Measurements from ENCODE around the gene HOXA7. TPM values are rescaled to one million over a fixed set of nuclear protein-coding genes. Genes with fewer than 3 reads are reported as not detected.

Gene HOXA7
- total RNA-seq (2021; fragmentation: NEBNext Ultra II Directional; extraction: Animal tissue kit (Norgen Biotek cat#: 25700)) (not detected in 2 replicates), polyA plus RNA-seq (2011; rRNA removed) (0.03 TPM in 1 of 2 replicates, not detected in the other), polyA minus RNA-seq (2011; rRNA and poly(A)+ RNA removed) (not detected in 2 replicates)
- not detected for polyA plus RNA-seq (2011; cell fraction: cytosol; rRNA removed)
- polyA plus RNA-seq (2011; cell fraction: nucleus; rRNA removed): not detected
- not detected in 4 replicates for polyA plus RNA-seq (2012, experiment 1 of 2)
- not detected for polyA plus RNA-seq (2012, experiment 2 of 2)
- 0.02 TPM for polyA plus RNA-seq (2013, experiment 1 of 2)
- polyA plus RNA-seq (2013, experiment 2 of 2): 0.02 TPM
- polyA minus RNA-seq (2011; cell fraction: cytosol; rRNA and poly(A)+ RNA removed): not detected
- not detected for polyA minus RNA-seq (2011; cell fraction: nucleus; rRNA and poly(A)+ RNA removed)
- long read RNA-seq, experiment 1: 0 reads
- long read RNA-seq, experiment 2: 0 reads

- Histone ChIP-seq H3K18ac (ENCODE audit: extremely low read depth, low read length) (no peak within 1 kb of the TSS), H3K4me3 (ENCODE audit: extremely low read depth in 1 of 4, insufficient read depth in 2 of 4, low read depth in 3 of 4, low read length in 4 of 4) (peak within 1 kb of the TSS; percentile 11 to 54 (median 26); a peak in 5 of 8 replicates), H3K27ac (ENCODE audit: low read depth, low read length) (no peak within 1 kb of the TSS), H2BK15ac (ENCODE audit: low read length) (no peak within 1 kb of the TSS), H3K4ac (replicated peaks; ENCODE audit: insufficient read length, low read depth, low read length) (no peak within 1 kb of the TSS), H3K23me2 (ENCODE audit: low read depth, low read length) (peaks cover 2% of the 10 kb centered on the region; the same call in 1 of the 2 replicates), H3K4me1 (replicated peaks in 1 of 4; ENCODE audit: control insufficient read depth in 3 of 4, insufficient read depth in 4 of 4, low read length in 3 of 4) (peaks cover 0 to 2% (median 0%) of the 10 kb centered on the region in 4 experiments; a peak in 3 of 7 replicates), H4K8ac (ENCODE audit: extremely low read depth, insufficient read depth, low read length) (0 out of 2 replicates have a peak within 1 kb of the TSS, but pooled peaks have one; percentile 45), H2BK120ac (replicated peaks; ENCODE audit: low read depth, low read length) (no peak within 1 kb of the TSS), H4K20me1 (replicated peaks in 1 of 2; ENCODE audit: control insufficient read depth in 1 of 2, insufficient read depth in 2 of 2, low read length in 2 of 2) (peaks cover 24 to 48% of the 10 kb centered on the region in 2 experiments), H3K4me2 (ENCODE audit: insufficient read depth in 1 of 2, low read depth in 2 of 2, low read length in 2 of 2) (peak within 1 kb of the TSS; percentile 40 to 59), H3K9me3 (ENCODE audit: insufficient read depth in 2 of 2, low read depth in 1 of 2, low read length in 1 of 2) (peaks cover 0 to 10% of the 10 kb centered on the region in 2 experiments; a peak in 1 of 4 replicates), H3K27me3 (replicated peaks in 1 of 4; ENCODE audit: control insufficient read depth in 3 of 4, extremely low read depth in 1 of 4, insufficient read depth in 3 of 4, low read length in 3 of 4) (peaks cover 98 to 100% (median 100%) of the 10 kb centered on the region in 4 experiments), H3K14ac (ENCODE audit: insufficient read length) (no peak within 1 kb of the TSS), H3K79me2 (ENCODE audit: control insufficient read depth in 1 of 2, insufficient read depth in 2 of 2, low read length in 2 of 2) (no peaks in the 10 kb centered on the region), H2AFZ (ENCODE audit: low read length) (no peak within 1 kb of the TSS), H2BK5ac (ENCODE audit: low read depth, low read length) (no peak within 1 kb of the TSS), H2BK20ac (ENCODE audit: low read length) (no peak within 1 kb of the TSS), H3K36me3 (ENCODE audit: control insufficient read depth in 2 of 4, insufficient read depth in 4 of 4, low read length in 3 of 4) (peaks cover 0 to 24% (median 0%) of the 10 kb centered on the region in 4 experiments; a peak in 1 of 8 replicates), H2AK5ac (ENCODE audit: low read depth, low read length) (peak within 1 kb of the TSS; percentile 60; the same call in 1 of the 2 replicates), H2BK12ac (ENCODE audit: low read depth, low read length) (no peak within 1 kb of the TSS), H3K79me1 (ENCODE audit: low read depth, low read length) (no peaks in the 10 kb centered on the region), H3K9ac (replicated peaks in 1 of 4; ENCODE audit: extremely low read depth in 1 of 4, low read depth in 3 of 4, low read length in 3 of 4) (no peak within 1 kb of the TSS), H3K23ac (ENCODE audit: insufficient read length) (no peak within 1 kb of the TSS), H3K56ac (replicated peaks; ENCODE audit: insufficient read length, low read depth, low read length) (no peak within 1 kb of the TSS), H4K5ac (ENCODE audit: insufficient read length, low read depth, low read length) (no peak within 1 kb of the TSS), H4K91ac (replicated peaks; ENCODE audit: insufficient read length, low read length) (no peak within 1 kb of the TSS)
- CTCF ChIA-PET (ENCODE audit: partially characterized antibody): interaction anchor here (0.7 to 2.0 kb wide), 11 partner anchors 8 to 53 kb away, joined by 3 to 16 read pairs (median 5); partner anchors contain the start of gene HOXA5
- FAIRE-seq (no peak), DNase-seq (ENCODE audit: low read depth in 1 of 2, low spot score in 2 of 2) (peak in 1 of 2 experiments; percentile 66)
- WGBS, 2 experiments (ENCODE audit: extremely low coverage in 1 of 2, insufficient coverage in 1 of 2, insufficient read length in 1 of 2, insufficient replicate concordance in 2 of 2, low coverage in 1 of 2, low lambda C conversion rate in 2 of 2, missing lambda C conversion rate in 1 of 2): 10% methylated on average over 23 of the region's 33 CpGs; no CpG with 5 or more reads in 1 of the 2 experiments
- TF ChIP-seq USF2 (IDR thresholded peaks at IDR 0.05; ENCODE audit: low read length): peak; percentile 99
- peak; percentile 99 for TF ChIP-seq ATF3 (IDR thresholded peaks at IDR 0.05; ENCODE audit: insufficient read depth, low read depth, low read length)
- TF ChIP-seq KDM4A (IDR thresholded peaks at IDR 0.05; ENCODE audit: low read depth, low read length, severe bottlenecking): peak; percentile 85
- TF ChIP-seq MAX (IDR thresholded peaks at IDR 0.05): peak; percentile 64
- TF ChIP-seq EGR1 (IDR thresholded peaks at IDR 0.05; ENCODE audit: borderline replicate concordance, low read depth, low read length): no peak
- POLR2A ChIA-PET (ENCODE audit: partially characterized antibody): interaction anchor here (1.0 kb wide), 1 partner anchor 10 kb away, joined by 4 read pairs; no protein-coding TSS in a partner anchor
These were observed at the start of gene HOXA7 for GRCh38 chr7:27156508-27156898. TSS of gene HOXA7 (minus strand) at chr7:27156675. CDS start at chr7:27156545, 130 bp downstream.

Measured in H1 (cell line).